HG03469 (cell line): Measurements from ENCODE around the gene CRLF2.
"Not testable (repeated sequence)": the region's sequence is repeated elsewhere in the genome, so short reads cannot be mapped to it uniquely, and the experiment has no call there.

Experiments
- ATAC-seq: cut with Tn5 transposase; IDR thresholded peaks from one replicate; pipeline ENCODE4 v1.9.1; 2021; ENCODE audit warnings: mild to moderate bottlenecking, moderate library complexity, moderate number of reproducible peaks; ENCODE audit not compliant: unreplicated experiment

Gene CRLF2

DNA sequence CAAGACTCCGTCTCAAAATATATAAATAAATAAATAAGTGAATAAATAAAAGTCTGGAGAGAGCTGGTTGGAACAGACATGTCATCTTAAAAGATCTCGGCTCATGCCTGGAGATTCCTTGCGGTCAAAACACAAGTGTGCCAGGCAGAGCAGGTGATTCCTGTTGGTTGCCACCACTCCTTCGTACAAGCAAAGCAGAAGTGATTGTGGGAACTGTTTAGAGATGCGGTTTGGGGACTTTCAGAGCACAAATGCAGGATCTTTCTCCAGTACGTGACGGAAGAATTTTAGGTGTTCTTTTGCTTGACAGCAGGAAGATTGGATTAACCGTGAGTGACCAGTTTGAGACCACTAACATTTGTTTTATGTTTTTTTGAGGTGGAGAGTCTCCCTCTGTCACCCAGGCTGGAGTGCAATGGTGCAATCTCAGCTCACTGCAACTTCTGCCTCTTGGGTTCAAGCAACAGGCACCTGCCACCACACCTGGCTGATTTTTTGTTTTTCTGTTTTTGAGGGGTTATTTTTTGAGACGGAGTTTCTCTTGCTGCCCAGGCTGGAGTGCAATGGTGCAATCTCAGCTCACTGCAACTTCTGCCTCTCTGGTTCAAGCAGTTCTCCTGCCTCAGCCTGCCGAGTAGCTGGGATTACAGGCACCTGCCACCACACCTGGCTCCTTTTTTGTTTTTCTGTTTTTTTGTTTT is 2.8 kb upstream of the CRLF2 start:
- no peak for ATAC-seq

DNA sequence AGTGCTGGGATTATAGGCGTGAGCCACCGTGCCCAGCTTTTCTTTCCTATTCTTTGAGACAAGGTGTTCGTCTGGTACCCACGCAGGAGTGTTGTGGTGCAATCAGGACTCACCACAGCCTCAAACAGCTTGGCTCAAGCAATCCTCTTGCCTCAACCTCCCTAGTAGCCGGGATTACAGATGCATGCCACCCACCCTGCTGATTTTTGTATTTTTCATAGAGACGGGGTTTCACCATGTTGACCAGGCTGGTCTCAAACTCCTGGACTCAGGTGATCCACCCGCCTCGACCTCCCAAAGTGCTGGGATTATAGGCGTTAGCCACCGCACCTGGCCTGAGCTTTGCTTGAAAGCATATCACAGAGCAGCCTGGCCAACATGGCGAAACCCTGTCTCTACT is 1.5 kb upstream of the CRLF2 start:
- no peak for ATAC-seq

DNA sequence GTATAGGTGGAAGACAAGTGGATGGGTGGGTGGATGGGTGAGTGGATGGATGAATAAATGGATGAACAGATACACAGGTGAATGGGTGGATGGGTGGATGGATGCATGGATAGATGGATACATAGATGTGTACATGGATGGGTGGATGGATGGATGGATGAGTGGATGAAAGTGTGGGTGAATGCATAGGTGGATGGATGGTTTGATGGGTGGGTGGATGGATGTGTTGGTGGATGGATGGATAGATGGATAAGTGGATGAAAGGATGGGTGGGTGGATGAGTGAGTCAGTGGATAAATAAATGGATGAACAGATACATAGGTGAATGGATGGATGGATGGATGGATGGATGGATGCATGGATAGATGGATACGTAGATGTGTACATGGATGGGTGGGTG is 1.6 kb downstream of the CRLF2 start:
- ATAC-seq: no peak

DNA sequence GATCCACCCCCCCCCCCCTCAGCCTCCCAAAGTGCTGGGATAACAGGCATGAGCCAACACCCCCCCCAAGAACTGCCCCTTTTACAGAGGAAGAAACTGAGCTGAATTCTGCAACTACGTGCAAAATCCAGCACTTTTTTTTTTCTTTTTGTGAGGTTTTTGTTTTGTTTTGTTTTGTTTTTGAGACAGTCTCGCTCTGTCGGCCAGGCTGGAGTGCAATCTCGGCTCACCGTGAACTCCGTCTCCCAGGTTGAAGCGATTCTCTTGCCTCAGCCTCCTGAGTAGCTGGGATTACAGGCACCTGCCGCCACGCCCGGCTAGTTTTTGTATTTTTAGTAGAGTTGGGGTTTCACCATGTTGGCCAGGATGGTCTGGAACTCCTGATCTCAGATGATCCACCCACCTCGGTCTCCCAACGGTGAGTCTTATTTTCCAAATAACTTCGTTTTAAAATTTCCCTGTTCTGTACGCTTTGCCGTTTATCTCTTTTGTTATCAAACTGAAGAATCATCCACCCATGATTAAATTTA is 4.9 kb downstream of the CRLF2 start:
- ATAC-seq: no peak

DNA sequence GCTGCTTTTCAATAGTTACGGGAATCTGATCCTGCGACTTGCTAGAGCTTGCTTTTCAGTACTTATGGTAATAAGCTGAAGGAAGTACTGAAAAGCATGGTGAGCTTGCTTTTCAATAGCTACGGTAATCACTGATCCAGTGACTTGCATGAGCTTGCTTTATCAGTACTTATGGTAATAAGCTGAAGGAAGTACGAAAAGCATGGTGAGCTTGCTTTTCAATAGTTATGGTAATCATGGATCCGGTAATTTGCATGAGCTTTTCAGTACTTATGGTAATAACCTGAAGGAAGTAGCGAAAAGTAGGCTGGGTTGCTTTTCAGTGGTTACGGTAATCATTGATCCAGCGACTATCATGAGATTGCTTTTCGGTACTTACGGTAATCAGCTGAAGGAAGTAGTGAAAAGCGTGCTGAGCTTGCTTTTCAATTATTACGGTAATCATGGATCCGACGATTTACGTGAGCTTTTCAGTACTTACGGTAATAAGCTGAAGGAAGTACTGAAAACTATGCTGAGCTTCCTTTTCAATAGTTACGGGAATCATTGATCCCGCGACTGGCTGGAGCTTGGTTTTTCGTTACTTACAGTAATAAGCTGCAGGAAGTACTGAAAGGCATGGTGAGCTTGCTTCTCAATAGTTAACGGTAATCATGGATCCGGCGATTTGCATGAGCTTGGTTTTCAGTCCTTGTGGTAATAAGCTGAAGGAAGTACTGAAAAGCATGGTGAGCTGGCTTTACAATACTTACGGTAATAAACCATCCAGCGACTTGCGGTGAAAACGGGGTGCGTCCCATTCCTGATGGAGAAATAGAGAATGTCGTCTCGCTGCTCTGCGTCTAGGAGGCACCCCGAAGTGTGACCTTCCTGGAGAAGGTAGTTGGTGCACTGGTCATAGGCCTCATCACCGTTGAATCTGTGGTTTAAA is 6.5 kb downstream of the CRLF2 start:
- ATAC-seq: no peak

DNA sequence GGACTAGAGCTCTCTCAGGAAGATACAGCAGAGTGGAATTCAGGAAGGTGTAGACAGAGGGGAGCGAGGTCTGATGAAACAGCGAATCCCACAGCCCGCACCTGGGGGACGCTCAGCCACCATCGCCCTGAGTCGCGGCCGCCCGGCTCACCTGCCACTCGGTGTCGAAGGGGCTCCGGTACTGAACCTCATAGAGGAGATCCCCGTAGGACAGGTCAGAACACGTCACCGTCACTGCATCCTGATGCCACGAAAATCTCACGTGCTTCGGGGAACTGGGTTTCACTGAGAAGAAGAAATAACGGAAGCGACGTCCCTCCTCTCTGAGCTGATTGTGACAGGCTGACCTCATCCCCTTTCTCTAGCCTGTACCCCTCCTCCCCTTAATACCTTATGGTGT is 10.2 kb downstream of the CRLF2 start:
- ATAC-seq: no peak

DNA sequence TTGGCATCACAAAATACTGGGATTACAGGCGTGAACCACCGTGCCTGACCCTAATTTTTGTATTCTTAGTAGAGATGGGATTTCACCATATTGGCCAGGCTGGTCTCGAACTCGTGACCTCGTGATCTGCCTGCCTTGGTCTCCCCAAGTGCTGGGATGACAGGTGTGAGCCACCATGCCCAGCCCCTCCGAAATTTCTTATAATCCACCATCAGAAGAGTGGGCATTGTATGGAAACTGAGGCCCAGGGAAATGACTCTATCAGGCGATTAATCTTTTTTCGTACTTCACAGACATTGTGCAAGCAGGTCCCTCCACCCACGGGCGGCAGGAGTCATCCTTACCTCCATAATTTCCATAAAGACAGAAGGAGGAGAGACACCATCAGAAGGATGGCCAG is 16.0 kb downstream of the CRLF2 start:
- no peak for ATAC-seq

DNA sequence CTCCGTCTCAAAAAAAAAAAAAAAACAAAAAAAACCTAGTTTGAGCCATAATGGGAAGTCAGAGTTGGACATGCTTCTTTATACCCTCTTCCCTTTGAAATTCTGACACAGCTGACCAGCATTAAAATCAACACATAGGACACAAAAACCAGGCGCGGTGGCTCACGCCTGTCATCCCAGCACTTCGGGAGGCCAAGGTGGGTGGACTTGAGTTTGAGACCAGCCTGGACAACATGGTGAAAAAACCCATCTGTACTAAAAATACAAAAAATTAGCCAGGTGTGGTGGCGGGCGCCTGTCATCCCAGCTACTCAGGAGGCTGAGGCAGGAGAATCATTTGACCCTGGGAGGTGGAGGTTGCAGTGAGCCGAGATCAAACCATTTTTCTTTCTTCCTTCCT is 20.3 kb downstream of the CRLF2 start:
- ATAC-seq: not testable (repeated sequence)

DNA sequence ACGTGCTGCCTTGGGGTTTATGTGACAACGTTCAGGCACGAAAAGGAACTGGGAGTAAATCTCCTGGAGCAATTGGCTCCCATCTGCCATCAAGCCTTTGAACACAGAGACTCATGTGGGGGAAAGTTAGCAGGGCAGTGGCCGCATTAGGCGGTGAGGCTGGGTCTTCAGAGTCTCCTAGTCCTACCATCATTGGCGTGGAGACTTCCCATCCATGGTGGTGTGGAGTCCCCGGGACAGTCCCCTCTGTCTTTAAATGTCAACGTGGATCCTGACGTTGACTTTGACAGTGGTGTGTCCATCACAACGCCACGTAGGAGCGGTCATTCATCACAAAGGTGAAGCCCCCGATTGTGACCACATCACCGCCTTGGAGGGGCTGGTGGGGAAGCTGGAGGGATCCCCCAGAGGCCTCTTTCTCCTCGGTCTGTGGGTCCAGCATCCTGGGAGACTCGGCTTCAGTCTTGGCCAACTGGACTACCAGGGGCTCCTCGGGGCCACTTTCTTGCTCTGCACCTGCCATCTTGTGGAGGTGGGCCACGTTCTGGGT is 21.8 kb downstream of the CRLF2 start:
- ATAC-seq: no peak

DNA sequence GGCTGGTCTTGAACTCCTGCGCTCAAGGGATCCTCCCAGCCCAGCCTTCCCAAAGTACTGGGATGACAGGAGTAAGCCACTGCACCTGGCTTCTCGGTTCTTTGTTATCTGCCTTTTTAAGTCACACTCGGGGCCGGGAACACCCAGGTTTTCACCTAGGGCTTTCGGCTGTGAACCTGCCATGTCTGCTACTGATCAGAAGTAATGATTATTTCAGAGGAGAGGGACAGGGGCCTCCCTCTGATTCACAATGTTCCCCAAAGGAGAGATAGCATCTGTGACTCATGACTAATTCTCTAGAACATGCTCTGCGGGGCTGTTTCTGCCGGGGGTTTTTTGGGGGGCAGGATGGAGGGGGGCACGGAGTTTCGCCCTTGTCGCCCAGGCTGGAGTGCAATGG is 26.9 kb downstream of the CRLF2 start:
- ATAC-seq: no peak

DNA sequence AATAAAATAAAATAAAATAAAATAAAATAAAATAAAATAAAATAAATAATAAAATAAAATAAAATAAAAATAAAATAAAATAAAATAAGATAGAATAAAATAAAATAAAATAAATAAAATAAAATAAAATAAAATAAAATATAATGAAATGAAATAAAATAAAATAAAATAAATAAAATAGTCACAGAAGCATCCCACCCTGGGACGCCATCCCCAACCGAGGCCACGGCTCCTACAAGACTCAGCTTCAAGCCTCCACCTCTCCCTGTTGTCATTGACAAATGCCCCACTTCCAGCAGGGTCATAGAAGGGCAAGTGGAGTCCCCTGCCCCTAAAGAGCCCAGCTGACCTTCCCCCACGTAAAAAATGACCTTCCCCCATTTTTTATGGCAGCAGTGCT is 30.2 kb downstream of the CRLF2 start:
- no peak for ATAC-seq

DNA sequence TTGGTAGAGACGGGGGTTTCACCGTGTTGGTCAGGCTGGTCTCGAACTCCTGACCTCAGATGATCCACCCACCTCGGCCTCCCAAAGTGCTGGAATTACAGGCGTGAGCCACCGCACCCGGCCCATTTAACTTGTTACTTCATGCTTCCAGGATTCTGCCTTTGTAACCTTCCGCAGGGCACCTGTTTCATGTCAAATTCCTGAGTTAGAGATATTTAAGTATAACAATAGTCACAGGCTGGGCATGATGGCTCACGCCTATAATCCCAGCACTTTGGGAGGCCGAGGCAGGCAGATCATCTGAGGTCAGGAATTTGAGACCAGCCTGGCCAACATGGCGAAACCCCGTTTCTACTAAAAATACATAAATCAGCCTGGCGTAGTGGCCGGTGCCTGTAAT is 30.8 kb downstream of the CRLF2 start:
- ATAC-seq: not testable (repeated sequence)

DNA sequence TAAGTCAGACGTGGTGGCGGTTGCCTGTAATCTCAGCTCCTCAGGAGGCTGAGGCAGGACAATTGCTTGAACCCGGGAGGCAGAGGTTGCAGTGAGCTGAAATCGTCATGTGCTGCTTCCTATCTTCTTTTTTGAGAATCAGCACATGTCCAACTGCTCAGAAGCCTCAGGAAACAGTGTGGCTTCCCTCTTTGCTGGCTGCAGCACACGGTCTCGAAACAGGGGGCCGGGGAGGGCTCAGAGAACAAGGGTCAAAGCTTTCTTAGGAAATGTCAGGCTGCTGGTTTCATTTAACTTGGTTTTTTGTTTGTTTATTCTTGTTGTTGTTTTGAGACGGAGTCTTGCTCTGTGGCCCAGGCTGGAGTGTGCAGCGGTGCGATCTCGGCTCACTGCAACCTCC is 31.3 kb downstream of the CRLF2 start:
- ATAC-seq: no peak

DNA sequence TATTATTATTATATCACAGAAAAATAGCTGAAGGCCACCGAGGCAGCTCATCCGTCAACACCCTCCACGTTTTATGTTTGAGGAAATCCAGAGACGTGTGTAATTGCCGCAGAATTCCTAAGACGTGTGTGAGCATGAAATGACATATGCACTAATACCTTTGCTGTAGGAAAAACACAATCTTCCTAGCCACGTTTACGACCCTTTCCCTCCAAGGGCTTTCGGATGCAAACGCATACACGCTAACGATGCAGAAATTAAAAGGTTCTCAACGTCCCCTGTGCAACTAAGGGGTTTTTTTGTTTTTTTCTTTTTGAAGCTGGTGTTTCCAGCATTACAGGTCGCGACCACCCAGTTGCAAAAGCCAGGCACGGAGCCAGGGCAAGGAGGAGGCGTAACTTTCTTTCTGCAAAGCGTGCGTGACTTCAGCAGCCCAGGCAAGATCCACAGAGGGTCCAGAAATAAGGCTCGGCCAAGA is 33.8 kb downstream of the CRLF2 start:
- ATAC-seq: no peak

DNA sequence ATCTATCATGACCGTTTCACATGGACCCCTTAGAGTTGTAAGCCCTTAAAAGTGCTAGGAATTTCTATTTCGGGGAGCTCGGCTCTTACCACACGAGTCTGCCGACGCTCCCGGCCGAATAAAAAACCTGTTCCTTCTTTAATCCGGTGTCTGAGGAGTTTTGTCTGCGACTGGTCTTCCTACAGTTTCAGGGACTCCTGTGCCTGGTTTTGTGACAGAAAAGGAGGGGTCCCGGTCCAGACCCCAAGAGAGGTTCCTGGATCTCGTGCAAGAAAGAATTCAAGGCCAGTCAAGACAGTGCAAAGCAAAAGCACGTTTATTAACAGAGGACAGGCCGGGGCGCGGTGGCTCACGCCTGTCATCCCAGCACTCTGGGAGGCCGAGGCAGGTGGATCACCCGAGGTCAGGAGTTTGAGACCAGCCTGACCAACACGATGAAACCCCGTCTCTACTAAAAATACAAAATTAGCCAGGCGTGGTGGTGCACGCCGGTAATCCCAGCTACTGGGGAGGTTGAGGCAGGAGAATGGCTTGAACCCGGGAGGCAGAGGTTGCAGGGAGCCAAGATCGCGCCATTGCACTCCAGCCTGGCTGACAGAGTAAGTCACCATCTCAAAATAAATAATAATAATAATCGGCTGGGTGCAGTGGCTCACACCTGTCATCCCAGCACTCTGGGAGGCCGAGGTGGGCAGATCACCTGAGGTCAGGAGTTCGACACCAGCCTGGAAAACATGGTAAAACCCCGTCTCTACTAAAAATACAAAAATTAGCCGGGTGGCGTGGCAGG is 35.7 kb downstream of the CRLF2 start:
- ATAC-seq: not testable (repeated sequence)

DNA sequence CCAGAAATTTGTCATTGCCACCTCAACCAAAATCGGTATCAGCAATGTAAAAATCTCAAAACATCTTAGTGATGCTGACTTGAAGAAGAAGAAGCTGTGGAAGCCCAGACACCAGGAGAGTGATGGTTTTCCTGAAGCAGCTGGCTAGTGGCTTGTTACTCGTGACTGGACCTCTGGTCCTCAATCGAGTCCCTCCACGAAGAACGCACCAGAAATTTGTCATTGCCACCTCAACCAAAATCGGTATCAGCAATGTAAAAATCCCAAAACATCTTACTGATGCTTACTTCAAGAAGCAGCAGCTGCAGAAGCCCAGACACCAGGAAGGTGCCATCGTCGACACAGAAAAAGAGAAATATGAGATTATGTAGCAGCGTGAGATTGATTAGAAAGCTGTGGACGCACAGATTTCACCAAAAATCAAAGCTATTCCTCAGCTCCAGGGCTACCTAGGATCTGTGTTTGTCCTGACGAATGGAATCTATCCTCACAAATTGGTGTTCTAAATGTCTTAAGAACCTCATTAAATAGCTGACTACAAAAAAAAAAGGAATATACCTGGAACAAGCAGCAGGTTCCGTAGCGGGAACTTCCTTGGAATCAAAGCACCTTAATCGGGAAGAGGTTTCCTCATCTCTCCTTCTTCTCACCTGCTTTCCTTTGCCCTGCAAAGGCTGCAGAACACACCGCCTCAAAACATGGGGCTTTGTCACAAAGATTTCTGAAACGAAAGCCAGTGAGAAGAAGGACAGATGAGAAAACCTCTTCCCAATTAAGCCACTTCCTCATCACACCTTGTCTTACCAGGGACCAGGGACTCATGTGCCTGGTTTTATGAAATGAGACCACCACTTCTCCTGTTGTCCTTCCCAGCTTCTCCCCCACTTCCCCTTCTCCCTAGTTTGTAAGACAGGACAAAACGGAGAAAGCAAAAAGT is 37.6 kb downstream of the CRLF2 start:
- not testable (repeated sequence) for ATAC-seq

DNA sequence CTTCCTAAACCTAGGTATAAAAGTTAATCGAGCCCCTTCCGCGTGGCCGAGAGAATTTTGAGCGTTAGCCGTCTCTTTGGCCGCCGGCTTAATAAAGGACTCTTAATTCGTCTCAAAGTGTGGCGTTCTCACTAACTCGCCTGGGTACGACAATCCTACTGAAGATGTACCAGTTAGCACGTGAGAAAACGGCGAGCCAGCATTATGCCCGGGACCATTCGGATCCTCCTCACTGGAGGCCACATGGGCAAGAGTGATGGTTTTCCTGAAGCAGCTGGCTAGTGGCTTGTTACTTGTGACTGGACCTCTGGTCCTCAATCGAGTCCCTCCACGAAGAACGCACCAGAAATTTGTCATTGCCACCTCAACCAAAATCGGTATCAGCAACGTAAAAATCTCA is 39.0 kb downstream of the CRLF2 start:
- not testable (repeated sequence) for ATAC-seq

DNA sequence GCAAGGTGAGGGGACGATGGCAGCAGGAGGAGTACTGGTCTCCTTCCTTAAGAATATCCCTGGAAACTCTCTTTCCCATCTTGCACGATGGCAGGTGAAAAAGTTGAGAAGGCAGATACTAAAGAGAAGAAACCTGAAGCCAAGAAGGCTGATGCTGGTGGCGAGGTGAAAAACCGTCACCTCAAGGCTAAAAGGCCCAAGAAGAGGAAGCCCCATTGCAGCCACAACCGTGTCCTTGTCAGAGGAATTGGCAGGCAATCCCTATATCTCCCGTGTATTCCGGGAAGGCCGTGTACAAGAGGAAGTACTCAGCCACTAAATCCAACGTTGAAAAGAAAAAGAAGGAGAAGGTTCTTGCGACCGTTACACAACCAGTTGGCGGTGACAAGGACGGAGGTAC is 40.0 kb downstream of the CRLF2 start:
- no peak for ATAC-seq

DNA sequence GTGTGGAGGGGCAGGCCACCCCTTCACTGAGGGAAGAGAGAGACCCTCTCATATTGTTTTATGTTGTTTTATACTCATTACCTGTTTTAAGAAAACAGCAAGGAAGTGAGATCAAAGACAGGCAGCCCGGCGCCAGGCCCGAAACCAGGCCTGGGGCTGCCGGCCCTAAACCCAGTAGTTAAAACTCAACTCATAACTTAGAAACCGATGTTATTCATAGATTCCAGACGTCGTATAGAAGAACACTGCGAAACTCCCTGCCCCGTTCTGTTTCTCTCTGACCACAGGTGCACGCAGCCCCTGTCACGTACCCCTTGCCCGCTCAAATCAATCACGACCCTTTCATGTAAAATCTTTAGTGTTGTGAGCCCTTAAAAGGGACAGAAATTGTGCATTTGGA is 40.5 kb downstream of the CRLF2 start:
- not testable (repeated sequence) for ATAC-seq

DNA sequence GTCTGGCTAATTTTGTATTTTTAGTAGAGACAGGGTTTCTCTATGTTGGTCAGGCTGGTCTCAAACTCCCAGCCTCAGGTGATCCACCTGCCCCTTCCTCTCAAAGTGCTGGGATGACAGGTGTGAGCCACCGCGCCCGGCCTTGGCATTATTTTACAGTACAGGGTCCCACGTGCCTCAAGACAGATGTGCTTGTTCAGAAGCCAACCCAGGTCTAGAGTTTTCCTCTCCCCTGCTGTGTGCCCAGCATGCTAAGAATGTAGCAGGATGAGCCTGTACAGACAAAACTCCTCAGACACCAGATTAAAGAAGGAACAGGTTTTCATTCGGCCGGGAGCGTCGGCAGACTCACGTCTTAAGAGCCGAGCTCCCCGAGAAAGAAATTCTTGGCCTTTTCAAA is 42.2 kb downstream of the CRLF2 start:
- ATAC-seq: no peak
